GM19023 (cell line): ENCODE results near the gene DHX58.
A peak's percentile ranks its signal among the peaks of the same experiment; 100 is the strongest.

ENCODE experiments used
- ATAC-seq: cut with Tn5 transposase; IDR thresholded peaks from one replicate; pipeline ENCODE4 v1.9.1; 2021; ENCODE audit warnings: mild to moderate bottlenecking, moderate library complexity; ENCODE audit not compliant: unreplicated experiment

The DHX58 gene

GRCh38 chr17:42130310-42130936 is 17.9 kb upstream of the DHX58 start:
- ATAC-seq = no peak

GRCh38 chr17:42129109-42129837 is 16.8 kb upstream of the DHX58 start:
- no peak for ATAC-seq

GRCh38 chr17:42127414-42127813 is 14.9 kb upstream of the DHX58 start:
- no peak for ATAC-seq

GRCh38 chr17:42126836-42127235 is 14.3 kb upstream of the DHX58 start:
- ATAC-seq = no peak

DNA sequence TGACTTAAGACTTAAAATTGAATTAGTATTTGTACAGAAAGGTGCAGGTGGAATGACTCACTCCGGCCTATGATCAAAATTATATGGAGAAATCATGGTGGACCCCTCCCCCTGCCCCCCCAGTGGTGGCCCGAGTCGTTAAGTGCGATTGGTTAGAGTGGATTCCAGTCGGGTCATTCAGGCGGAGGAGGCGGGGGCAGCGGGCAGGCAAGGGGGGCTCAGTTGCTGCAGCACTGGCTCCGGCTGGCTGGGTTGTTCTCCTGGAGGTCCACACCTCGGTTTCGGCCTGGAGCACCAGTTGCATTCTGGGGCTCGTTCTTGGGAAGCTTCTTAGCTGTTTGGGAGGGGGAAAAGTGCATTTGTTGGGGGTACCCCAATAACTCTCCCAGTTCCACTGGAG is 13.1 kb upstream of the DHX58 start:
- no peak for ATAC-seq

GRCh38 chr17:42124256-42124655 is 11.7 kb upstream of the DHX58 start:
- ATAC-seq = no peak

DNA sequence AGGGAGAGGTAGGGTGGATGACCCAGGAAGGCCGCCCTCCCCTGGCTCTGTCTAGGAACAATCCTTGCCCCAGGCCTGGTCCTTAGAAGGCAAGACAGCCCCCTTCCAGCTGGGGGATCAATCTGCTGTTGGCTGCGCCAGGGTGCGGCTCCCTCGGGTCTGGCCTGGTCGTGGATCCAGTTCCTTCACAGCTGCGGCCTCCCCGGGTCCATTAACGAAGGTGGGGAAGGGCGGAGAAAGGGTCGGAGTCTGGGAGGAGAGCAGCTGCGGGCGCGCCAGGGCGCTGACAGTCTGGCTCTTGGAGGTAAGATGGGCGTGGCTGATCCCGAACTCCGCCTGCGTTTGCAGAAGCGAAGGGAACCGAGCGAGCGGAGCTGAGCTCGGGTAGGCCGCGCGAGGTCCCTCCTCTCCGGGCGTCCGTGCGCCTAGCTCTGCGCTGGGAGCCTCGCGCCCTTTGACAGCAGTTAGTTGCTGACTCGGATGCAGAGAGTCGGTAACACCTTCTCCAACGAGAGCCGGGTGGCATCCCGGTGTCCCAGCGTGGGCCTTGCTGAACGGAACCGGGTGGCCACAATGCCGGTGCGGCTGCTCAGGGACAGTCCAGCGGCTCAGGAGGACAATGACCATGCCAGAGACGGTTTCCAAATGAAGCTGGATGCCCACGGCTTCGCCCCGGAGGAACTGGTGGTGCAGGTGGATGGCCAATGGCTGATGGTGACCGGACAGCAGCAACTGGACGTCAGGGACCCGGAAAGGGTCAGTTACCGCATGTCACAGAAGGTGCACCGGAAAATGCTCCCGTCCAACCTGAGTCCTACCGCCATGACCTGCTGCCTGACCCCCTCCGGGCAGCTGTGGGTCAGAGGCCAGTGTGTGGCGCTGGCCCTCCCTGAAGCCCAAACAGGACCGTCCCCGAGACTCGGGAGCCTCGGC is 10.1 kb upstream of the DHX58 start, which contains the start of gene HSPB9:
HSPB9 (plus strand) TSS at position 434 of the 933 bp plus-strand sequence; CDS start at position 481, 47 bp downstream.
- no peak for ATAC-seq

GRCh38 chr17:42120770-42121769 is 8.6 kb upstream of the DHX58 start, which contains the start of gene KAT2A:
Gene KAT2A, minus strand, starts transcription at chr17:42121367. Its CDS starts 63 bp downstream, at chr17:42121304.
- ATAC-seq = peak; percentile 74

- ATAC-seq = no peak
Observed at GRCh38 chr17:42120161-42120769, 7.8 kb upstream of the DHX58 start.

DNA sequence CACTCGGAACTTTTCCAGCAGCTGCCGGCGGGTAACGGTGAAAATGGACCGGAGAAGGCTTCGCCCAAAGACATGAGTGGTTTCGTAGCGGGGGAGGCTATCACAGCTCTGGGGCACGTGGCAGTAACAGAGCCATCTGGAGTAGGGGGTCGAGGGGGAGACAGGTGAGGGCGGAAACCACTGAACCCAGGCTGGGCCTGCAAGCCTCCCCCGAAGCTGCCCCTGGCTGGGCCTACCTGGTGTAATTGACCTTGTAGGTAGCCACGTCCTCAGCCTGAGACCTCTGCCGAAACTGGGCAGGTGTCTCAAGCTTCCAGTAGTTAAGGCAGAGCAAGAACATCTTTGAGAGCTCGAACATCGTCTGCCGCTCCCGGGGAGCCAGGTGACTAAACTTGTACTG is 6.8 kb upstream of the DHX58 start:
- ATAC-seq = no peak

GRCh38 chr17:42118545-42118944 is 6.0 kb upstream of the DHX58 start:
- no peak for ATAC-seq

DNA sequence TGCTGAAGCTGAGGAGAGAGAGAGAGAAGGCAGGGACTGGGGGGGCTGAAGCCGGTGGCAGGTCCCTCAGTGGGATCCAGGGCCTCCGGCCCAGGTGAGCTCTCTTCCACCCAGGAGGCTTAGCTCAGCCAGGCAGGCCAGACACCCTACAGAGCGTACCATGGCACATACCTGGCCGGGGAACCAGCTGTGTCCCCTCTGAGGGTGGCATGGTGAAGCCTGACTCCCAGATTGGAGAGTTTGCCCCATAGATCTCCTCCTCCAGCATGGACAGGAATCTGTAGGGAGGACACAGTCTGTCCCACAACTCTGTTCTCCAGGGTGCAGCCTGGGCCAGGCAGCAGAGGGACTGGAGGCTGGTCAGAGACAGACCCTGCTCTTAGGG is 5.6 kb upstream of the DHX58 start:
- ATAC-seq = no peak

GRCh38 chr17:42117397-42118125 is 5.0 kb upstream of the DHX58 start:
- no peak for ATAC-seq

DNA sequence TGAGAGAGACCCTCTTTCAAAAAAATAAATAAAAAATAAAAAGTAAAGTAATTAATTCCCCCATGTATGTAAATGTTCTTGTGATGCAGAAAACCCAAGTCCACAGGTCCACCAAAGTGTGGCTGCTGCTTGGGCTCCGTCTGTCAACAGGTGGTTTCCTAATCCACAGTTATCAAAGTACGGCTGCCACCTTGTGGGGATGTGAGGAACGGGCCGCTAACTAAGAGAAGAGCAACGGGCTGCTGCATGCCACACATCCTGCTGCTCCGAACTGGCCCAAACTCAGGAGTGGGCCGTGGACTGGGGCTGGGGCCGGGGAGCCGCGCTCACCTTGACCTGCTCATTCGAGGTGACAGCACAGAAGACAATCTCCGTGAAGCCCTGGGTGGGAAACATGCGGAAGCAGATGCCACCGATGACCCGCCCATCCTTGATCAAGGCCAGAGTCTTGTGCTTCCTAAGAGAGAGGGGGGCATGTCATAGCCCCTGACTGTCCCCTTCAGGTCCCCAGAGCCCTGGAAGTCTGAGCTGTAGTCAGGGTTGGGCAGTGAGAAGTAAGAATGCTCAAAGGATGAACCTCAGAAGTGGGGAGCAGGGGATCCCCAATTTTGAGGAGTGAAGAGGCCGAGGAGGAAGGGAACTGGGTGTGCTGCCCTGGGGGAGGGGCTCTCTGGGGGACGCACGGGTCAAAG is 4.3 kb upstream of the DHX58 start:
- no peak for ATAC-seq

GRCh38 chr17:42114118-42114517 is 1.6 kb upstream of the DHX58 start:
- no peak for ATAC-seq

DNA sequence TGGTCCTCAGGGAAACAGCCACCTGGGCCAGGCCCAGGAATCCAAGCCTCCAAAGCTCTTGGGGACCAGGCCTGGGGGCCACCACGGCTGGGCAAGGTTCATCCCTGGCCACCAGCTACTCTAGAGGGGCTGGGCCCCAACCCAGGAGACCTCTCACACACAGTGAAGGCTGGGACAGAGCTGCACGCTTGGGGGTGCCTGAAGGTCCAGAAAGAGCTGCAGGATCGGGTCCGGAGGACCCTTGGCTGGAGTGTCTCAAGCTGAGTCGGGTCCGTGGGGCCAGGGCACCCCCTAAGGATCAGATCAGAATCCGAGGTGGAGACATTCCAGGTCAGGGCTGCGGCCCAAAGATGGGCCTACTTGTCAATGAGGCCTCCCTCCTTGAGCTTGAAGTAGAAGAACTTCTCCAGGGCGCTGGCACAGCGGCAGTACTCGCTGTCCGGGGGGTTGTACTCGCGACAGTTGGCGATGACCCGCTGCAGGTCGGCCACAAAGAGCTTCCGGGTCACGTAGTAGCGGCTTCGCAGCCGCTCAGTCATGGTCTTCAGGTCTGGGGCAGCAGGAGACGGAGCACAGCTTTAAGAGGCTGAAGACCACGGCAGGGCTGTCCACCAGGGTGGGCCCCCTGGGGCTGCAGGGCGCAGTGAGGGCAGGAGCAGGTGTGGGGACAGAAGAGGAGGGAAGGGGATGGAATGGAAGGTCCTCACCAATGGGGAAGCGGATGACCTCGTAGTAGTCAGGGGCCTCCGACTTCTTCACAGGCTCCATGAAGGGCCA is 967 bp upstream of the DHX58 start:
- ATAC-seq = no peak

- no peak for ATAC-seq
Observed at GRCh38 chr17:42111871-42112551, 503 bp downstream of the DHX58 start.
